Measurements from ENCODE around the gene PRMT9.

PRMT9 gene

DNA sequence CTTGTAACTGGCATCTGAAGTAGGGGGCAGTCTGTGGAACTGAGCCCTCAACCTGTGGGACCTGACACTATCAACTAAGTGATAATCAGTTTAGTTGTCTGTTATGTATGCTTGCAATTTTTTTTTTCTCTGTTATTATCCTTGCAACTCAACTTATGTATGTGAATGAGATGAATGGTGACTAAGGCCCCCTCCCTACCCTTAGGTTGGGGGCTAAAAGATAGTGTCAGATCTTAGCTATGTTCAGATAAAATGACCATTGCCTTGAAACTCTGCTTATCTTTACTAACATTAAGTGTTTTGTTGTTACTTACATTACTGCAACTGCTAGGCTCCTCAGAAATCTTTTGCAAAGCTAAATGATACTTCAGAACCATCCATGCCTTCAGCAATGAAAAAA is 35.3 kb downstream of the PRMT9 start:
- H3F3A ChIP-seq (ENCODE audit: control insufficient read depth, insufficient read depth), result no peaks in the 10 kb centered on the region
- H3K27ac ChIP-seq (ENCODE audit: low read depth, low read length), result no peak overlapping the region
- H3K9me3 ChIP-seq (ENCODE audit: control insufficient read depth, insufficient read depth, low read length), result no peaks in the 10 kb centered on the region
- no peaks in the 10 kb centered on the region for H3K27me3 ChIP-seq (ENCODE audit: control insufficient read depth, low read length)
- no peaks in the 10 kb centered on the region for H4K20me1 ChIP-seq (ENCODE audit: control insufficient read depth, insufficient read depth, low read depth, low read length)
- TF ChIP-seq, protein P1, sequence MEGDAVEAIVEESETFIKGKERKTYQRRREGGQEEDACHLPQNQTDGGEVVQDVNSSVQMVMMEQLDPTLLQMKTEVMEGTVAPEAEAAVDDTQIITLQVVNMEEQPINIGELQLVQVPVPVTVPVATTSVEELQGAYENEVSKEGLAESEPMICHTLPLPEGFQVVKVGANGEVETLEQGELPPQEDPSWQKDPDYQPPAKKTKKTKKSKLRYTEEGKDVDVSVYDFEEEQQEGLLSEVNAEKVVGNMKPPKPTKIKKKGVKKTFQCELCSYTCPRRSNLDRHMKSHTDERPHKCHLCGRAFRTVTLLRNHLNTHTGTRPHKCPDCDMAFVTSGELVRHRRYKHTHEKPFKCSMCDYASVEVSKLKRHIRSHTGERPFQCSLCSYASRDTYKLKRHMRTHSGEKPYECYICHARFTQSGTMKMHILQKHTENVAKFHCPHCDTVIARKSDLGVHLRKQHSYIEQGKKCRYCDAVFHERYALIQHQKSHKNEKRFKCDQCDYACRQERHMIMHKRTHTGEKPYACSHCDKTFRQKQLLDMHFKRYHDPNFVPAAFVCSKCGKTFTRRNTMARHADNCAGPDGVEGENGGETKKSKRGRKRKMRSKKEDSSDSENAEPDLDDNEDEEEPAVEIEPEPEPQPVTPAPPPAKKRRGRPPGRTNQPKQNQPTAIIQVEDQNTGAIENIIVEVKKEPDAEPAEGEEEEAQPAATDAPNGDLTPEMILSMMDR (IDR thresholded peaks at IDR 0.05; ENCODE audit: low read depth, low read length, poor library complexity, severe bottlenecking), result no peak
- TF ChIP-seq EZH2phosphoT487 (IDR thresholded peaks at IDR 0.05; ENCODE audit: borderline replicate concordance, low read length), result no peak
- peaks cover 63% of the 10 kb centered on the region for H3K79me2 ChIP-seq (ENCODE audit: control insufficient read depth, low read length)
- no peak overlapping the region for H3K4me3 ChIP-seq (ENCODE audit: low read length)
- no peak overlapping the region for H3K4me2 ChIP-seq (ENCODE audit: low read length)
- peaks cover 27% of the 10 kb centered on the region for H3K36me3 ChIP-seq (ENCODE audit: control insufficient read depth, low read length)
- H3K9me2 ChIP-seq (replicated peaks; ENCODE audit: control insufficient read depth, low read length), result no peaks in the 10 kb centered on the region
- no peaks in the 10 kb centered on the region for H3K4me1 ChIP-seq (ENCODE audit: control insufficient read depth, low read length)

- no peaks in the 10 kb centered on the region for H4K20me1 ChIP-seq (ENCODE audit: control insufficient read depth, insufficient read depth, low read depth, low read length)
- TF ChIP-seq, protein P1 (IDR thresholded peaks at IDR 0.05; ENCODE audit: low read depth, low read length, poor library complexity, severe bottlenecking), result no peak
- no peak for TF ChIP-seq EZH2phosphoT487 (IDR thresholded peaks at IDR 0.05; ENCODE audit: borderline replicate concordance, low read length)
- H3K36me3 ChIP-seq (ENCODE audit: control insufficient read depth, low read length), result peaks cover 35% of the 10 kb centered on the region
- no peaks in the 10 kb centered on the region for H3K27me3 ChIP-seq (ENCODE audit: control insufficient read depth, low read length)
- no peak overlapping the region for H3K4me2 ChIP-seq (ENCODE audit: low read length)
- peaks cover 48% of the 10 kb centered on the region for H3K79me2 ChIP-seq (ENCODE audit: control insufficient read depth, low read length)
- H3K27ac ChIP-seq (ENCODE audit: low read depth, low read length), result no peak overlapping the region
- H3K4me3 ChIP-seq (ENCODE audit: low read length), result no peak overlapping the region
- H3K4me1 ChIP-seq (ENCODE audit: control insufficient read depth, low read length), result no peaks in the 10 kb centered on the region
- no peaks in the 10 kb centered on the region for H3K9me3 ChIP-seq (ENCODE audit: control insufficient read depth, insufficient read depth, low read length)
- H3K9me2 ChIP-seq (replicated peaks; ENCODE audit: control insufficient read depth, low read length), result no peaks in the 10 kb centered on the region
- H3F3A ChIP-seq (ENCODE audit: control insufficient read depth, insufficient read depth), result no peaks in the 10 kb centered on the region
Observed at GRCh38 chr4:147645099-147645498, 38.9 kb downstream of the PRMT9 start.

DNA sequence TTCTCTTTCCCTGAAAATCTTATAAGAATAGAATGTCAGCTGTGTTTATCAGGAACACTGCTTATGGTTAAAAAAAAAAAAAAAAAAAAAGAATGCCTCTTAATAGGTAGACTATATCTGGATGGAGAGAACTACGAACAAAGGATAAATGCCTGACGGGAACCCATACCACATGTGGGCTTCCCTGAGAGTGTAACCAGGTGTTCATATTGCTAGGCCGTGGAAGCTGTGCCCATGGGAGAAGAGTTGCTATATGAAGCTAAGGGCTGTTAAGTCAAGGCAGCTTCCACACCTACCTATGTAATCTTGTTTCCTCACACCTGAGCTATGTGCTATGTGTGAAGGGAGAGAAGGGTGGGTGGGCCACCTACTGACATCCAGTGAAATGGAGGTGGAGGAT is 39.5 kb downstream of the PRMT9 start:
- no peaks in the 10 kb centered on the region for H3K4me1 ChIP-seq (ENCODE audit: control insufficient read depth, low read length)
- H3K4me2 ChIP-seq (ENCODE audit: low read length), result no peak overlapping the region
- H3K79me2 ChIP-seq (ENCODE audit: control insufficient read depth, low read length), result peaks cover 42% of the 10 kb centered on the region
- TF ChIP-seq, protein P1 (IDR thresholded peaks at IDR 0.05; ENCODE audit: low read depth, low read length, poor library complexity, severe bottlenecking), result no peak
- TF ChIP-seq EZH2phosphoT487 (IDR thresholded peaks at IDR 0.05; ENCODE audit: borderline replicate concordance, low read length), result no peak
- H3K9me2 ChIP-seq (replicated peaks; ENCODE audit: control insufficient read depth, low read length), result no peaks in the 10 kb centered on the region
- no peaks in the 10 kb centered on the region for H4K20me1 ChIP-seq (ENCODE audit: control insufficient read depth, insufficient read depth, low read depth, low read length)
- no peaks in the 10 kb centered on the region for H3K9me3 ChIP-seq (ENCODE audit: control insufficient read depth, insufficient read depth, low read length)
- H3K36me3 ChIP-seq (ENCODE audit: control insufficient read depth, low read length), result peaks cover 35% of the 10 kb centered on the region
- H3K27ac ChIP-seq (ENCODE audit: low read depth, low read length), result no peak overlapping the region
- no peak overlapping the region for H3K4me3 ChIP-seq (ENCODE audit: low read length)
- H3K27me3 ChIP-seq (ENCODE audit: control insufficient read depth, low read length), result no peaks in the 10 kb centered on the region
- H3F3A ChIP-seq (ENCODE audit: control insufficient read depth, insufficient read depth), result no peaks in the 10 kb centered on the region

- Histone ChIP-seq H3K9me3 (ENCODE audit: control insufficient read depth, insufficient read depth, low read length) (no peaks in the 10 kb centered on the region), H3K27me3 (ENCODE audit: control insufficient read depth, low read length) (no peaks in the 10 kb centered on the region), H3F3A (ENCODE audit: control insufficient read depth, insufficient read depth) (no peaks in the 10 kb centered on the region), H3K9me2 (replicated peaks; ENCODE audit: control insufficient read depth, low read length) (no peaks in the 10 kb centered on the region), H3K4me3 (ENCODE audit: low read length) (no peak overlapping the region), H3K27ac (ENCODE audit: low read depth, low read length) (no peak overlapping the region), H3K36me3 (ENCODE audit: control insufficient read depth, low read length) (peaks cover 34% of the 10 kb centered on the region), H3K79me2 (ENCODE audit: control insufficient read depth, low read length) (peaks cover 34% of the 10 kb centered on the region), H4K20me1 (ENCODE audit: control insufficient read depth, insufficient read depth, low read depth, low read length) (no peaks in the 10 kb centered on the region), H3K4me1 (ENCODE audit: control insufficient read depth, low read length) (no peaks in the 10 kb centered on the region), H3K4me2 (ENCODE audit: low read length) (no peak overlapping the region)
- TF ChIP-seq EZH2phosphoT487 (IDR thresholded peaks at IDR 0.05; ENCODE audit: borderline replicate concordance, low read length), result no peak
- TF ChIP-seq, protein P1 (IDR thresholded peaks at IDR 0.05; ENCODE audit: low read depth, low read length, poor library complexity, severe bottlenecking), result no peak
Observed at GRCh38 chr4:147643616-147644015, 40.3 kb downstream of the PRMT9 start.
